Activated gamma-delta T cell treated with anti-CD3 and anti-CD28 coated beads, Interleukin-2, amount 50 U/mL, for 16 hours (primary cell): ENCODE results near the gene NCS1.

Experiments
- DNase-seq: peaks from one replicate; pipeline ENCODE4 v3.0.0-alpha.2; 2020; ENCODE audit warnings: low read depth

NCS1 gene

DNA sequence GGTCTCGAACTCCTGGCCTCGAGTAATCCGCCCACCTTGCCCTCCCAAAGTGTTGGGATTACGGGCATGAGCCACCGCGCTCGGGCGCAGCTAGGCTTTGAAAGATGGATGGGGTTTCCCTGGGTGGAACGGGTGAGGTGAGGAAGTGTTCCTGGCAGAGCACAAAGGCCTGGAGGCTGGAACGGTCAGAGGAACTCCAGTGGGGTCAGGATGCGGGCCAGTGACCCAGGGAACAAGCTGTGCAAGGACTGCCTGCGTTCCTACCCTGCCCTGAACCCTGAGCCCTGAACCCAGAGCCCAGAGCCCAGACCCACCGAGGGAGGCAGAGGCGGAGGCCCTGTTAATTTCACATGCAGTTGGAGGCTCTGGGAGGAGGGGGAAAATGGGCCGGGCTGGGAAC is 23.4 kb downstream of the NCS1 start:
- no peak for DNase-seq

DNA sequence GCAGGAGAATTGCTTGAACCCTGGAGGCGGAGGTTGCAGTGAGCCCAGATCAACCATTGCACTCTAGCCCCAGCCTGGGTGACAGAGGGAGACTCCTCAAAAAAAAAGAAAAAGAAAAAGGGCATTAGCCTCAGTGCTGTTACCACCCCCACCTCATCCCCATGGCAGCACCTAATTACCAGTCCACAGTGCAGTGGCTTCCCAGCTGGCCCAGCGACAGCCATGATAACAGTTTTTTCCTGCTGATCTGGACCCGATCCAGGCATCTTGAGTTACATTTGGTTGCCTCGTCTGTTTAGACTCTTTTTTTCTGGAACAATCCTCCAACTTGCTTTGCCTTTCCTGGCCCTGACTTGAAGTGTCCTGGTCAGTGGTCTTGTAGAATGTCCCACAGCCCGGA is 24.4 kb downstream of the NCS1 start:
- DNase-seq = no peak

DNA sequence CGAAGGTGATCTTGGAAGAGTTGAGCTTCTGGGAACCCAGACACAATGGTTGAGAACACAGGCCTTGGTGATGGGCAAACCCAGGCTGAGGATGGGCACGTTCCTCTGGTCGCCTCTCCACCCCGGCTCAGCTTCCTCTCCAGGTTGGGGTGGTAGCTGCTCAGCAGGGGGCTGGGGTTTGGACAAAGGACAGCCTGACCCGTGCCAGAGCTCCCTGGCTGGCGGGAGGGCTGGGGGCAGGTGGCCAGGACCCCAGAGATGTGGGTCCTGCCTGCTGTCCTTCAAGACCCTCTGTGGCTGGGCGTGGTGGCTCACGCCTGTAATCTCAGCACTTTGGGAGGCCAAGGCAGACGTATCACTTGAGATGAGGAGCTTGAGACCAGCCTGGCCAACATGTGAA is 25.2 kb downstream of the NCS1 start:
- DNase-seq = no peak

DNA sequence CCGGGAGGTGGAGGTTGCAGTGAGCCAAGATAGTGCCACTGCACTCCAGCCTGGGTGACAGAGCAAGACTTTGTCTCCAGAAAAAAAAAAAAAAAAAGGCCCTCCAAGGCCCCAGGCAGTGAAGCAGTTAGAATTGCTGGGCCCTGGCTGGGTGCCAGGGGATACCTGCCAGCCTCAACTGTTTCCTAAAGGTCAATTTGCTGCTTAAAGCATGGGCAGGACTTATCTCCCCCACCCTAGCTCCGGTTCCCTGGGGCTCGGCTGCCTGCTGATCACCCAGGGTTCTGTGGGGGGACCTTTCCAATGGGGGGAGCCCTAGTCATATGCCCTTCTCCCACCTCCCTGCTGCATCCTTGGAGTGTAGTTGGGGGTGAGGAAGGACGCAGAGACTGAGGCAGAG is 25.7 kb downstream of the NCS1 start:
- DNase-seq = no peak

DNA sequence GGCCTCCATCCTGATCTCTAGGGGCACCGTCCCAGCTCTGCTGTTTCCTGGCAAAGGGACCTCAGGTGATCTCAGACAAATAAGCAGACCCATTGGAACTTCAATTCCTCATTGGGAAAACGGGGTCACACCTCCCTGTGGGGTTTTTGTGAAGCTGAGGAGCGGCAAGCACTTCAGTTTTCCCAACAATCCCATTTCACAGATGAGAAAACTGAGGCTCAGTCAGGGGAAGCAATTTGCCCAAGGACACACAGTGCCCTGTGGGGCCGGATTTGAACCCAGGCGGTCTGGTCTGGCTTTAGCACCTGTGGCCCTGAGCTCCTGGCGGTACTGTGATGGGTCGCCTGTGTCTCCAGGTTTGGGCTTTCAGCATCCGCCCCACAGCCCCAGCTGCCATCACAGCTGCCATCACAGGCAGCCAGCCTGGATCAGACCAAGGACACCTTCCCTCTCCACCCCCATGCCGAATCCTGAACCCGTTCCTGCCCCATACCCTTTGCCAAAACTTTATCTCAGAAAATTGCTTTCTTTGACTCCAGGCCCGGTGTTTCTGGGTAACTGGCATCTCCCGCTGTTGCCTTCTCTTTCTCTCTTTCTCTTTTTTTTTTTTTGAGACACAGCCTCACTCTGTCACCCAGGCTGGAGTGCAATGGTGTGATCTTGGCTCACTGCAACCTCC is 26.4 kb downstream of the NCS1 start:
- no peak for DNase-seq

DNA sequence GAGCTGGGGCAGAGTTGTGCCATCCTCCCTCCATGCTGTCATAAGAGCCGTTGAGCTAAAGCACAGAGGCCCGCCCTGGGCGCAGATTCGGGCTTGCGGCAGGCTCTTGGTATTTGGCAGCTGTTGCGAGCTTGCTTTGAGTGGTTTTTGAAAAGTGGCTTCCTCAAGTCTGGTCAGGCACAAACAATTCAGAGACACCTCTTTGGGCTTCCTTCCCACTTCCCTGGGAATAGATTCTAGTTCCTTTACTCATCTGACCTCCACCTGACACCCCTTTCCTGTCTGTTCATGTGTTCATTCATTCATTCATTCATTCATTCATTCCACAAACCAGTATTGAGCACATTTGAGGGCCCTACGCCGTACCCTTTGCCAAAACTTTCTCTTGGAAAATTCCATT is 27.4 kb downstream of the NCS1 start:
- no peak for DNase-seq

DNA sequence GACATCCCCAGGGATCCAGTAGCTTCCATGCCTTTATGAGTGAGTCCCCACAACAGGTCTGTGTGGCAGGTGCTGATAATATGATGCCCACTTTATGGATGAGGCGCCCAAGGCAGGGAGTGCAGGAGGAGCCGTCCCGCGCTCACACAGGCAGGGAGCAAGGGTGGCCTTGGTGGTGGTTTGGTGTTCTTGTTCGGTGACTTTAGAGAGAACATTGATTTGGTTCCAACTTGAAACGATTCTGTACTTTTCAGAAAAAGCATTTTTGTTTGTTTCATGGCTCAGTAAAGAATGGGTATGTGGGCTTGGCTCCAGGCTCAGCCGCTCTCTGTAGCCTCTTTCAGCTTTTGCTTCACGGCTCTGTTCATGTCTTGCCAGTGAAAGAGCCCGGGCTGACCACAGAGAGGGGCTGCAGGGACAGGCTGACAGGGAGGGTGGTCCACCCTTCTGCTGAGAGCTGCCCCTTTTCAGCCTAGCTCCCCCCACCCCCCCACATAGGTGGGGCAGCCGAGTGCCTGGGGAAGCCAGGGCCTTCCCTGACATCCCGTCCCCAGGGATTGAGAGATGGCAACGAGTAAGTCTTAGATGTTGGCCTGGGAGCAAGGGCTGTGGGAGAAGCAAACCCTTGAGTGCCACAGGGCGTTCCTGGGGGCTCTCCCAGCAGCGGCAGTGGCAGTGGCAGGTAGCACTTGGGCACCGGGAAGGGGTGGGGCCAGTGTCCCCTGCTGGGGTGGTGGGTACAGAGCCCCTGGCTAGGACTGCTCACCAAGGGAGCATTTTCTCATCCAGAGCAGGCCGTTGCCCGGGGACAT is 28.0 kb downstream of the NCS1 start:
- DNase-seq = no peak

DNA sequence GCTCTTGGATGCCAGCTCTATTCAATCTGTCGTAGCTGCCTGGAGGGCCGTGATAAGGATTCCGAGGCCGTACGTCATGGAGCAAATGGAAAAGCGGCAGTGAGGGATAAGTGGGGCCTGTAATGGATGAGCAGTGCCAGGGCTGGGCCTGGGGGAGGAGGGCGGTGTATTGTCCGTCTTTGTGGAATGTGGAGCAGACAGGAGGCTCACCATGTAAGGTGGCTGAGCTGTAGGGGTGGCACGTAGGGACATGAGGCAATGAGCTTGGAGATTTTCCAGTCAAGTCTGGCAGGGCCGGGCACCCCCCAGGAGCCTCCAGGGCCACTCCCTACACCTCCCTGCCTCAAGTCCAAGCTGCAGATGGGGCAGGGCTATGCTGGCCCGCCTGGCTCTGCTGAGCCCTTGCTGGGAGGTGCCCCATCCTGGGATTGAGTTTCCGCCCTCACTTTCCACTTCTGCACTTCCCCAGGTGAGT is 29.2 kb downstream of the NCS1 start:
- no peak for DNase-seq

DNA sequence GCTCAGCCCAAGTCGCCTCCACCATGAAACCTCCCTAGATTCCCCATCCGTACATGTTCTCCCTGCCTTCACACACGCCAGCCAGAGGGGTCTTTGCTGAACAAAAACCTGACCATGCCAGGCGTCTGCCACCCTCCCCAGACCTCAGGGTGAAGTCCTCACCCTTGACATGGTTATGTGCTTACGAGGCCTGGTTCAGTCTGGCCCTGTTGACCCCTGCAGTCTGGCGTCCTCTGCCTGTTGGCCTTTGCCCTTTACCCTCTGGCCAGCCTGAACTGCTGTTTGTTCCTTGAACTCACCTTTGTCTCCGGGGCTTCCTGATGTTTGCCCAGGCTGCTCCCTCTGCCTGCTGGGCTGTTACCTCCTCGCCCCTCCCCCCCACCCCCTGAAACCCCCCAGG is 29.8 kb downstream of the NCS1 start:
- DNase-seq = no peak

DNA sequence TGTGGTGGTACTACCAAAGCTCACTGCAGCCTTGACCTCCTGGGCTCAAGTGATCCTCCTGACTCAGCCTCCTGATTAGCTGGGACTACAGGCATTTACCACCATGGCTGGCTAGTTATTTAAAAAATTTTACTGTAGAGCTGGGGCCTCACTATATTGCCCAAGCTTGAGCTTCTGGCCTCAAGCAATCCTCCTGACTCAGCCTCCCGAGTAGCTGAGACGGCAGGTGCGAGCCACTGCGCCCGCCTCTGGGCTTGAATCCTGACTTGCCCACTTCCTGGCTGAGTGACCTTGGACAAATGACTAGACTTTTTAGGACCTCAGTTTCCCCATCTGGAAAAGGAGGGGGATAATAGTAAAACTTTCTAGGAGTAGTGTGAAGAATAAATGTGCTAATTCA is 32.1 kb downstream of the NCS1 start:
- no peak for DNase-seq

DNA sequence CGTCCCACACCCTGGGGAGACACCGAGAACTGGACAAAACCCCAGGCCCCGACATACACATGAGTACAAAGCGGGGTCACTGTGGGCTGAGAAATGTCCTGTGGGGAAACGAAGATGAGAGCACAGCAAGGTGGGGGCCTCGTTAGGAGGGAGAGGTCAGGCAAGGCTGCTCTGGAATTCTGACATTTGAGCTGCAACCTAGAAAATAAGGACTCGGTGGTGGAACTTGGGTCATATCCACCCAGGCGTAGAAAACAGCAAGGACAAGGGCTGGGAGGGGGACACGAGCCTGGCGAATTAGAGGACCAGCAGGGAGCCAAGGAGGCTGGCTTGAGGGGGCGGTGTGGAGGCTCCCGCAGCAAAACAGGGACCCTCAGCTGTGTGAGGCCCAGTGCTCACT is 32.8 kb downstream of the NCS1 start:
- no peak for DNase-seq

DNA sequence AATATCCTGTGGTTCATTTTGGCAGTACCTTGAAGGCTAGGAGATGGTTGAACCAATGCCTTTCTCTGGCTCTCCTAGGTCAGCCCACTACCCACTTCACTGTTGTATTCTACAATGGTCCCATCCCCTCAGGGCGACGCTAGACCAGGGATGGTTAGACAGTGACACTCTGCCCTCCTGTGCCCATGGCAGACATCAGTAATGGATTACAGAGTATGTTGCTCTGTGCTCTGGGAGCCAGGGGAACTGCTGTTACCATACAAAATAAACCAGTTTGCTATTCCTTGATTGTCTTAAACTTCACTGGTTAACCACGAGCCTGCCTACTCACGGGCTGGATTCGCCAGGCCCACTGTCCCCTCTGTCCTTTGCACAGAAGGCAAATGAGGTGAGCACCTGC is 33.7 kb downstream of the NCS1 start:
- no peak for DNase-seq

DNA sequence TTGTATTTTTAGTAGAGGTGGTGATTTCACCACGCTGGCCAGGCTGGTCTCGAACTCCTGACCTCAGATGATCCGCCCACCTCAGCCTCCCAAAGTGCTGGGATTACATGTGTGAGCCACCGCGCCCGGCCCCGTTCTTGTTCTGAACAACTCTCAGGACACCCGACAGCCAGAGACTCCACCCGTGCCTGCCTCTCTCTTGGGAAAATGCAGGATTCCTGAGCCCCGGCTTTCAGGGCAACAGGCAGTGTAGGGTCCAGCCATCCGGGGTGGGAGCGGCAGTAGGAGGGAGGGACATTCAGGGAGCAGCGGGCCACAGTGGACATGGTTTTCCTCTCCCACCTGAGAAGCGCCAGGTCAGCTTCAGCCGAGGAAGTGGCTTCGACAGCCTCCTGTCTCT is 34.4 kb downstream of the NCS1 start:
- DNase-seq = no peak

DNA sequence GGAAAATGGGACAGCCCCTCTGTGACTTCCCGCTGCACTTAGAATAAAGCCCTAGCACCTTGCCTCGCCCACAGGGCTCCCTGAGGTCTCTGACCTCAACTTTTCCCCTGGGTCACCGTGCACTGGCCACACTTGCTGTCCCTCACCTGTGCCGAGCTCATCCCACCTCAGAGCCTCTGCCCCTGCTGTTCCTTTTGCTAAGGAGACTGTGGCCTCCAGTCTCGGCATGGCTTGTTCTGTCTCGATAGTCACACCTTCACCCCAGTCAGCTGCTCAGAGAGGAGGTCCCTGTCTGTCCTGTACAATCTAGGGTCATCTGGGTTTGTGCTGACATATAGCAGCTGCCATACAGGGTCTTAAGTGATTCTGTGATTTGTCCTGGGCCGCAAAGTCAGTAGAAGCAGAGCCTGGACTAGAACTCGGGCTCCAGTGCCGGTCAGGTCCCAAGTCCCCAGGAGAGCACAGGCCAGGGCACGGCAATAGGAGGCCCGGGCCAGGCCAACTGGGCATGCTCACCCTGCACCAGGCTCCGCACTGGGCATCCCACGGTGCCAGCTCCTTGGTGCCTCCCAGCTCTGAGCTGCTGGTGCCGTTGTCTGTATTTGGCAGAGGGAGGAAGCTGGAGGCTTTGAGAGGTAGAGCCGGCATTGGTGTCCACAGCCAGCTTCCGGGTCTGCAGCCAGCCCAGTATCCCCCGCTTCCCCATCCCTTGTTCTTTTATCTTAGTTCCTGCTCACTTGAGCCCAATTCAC is 35.2 kb downstream of the NCS1 start:
- no peak for DNase-seq

DNA sequence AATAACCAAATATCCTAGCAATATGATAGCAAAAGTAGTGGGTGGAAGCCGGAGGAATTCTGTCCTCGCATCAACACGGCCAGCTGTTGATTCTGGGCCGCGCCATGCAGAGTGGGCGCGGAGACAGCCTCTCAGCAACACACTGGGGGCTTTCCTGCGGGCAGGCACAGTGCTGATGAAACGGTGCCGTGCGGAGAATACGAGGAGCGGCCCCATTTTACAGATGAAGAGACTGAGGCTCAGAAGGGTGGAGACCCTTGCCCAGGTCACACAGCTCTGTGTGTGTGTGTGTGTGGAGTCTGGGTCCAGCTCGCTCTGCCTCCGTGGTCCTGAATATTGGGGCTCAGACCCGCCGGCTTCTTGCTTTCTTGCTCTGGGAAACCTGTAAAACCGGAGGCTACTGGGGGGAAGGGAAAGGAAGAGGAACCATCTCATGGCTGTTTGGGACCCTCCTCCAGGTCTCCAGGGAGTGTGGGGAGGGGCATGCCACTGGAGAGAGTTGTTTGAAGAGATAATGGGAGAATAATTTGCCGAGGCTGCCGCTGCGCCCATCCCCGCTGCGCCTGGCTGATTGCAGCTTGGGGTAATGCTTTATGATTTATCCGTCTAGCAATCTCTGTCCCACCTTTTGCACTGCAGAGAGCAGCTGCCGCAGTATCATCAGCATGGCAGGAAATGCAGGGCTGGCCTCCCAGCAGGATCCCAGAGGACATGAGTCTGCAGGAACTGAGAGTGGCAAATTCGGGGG is 36.6 kb downstream of the NCS1 start:
- DNase-seq = no peak

DNA sequence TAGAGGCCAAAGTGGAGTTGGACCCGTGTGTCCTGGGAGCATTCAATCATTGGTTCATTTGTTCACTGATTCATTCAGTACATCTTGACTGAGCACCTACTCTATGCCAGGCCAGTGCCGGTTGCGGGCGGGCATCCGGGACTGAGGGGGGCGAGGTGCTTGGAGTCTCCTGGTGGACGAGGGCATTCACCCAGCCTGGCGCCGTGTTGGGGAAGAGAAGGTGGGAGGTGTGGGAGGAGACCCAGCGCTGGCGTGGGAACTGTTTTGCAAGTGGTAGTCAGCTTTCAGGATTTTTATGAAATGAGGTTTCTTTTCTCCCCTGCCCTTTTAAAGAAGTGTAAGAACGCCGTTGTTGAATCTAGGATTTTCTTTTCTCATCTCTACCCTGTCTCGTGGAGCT is 37.2 kb downstream of the NCS1 start:
- no peak for DNase-seq

DNA sequence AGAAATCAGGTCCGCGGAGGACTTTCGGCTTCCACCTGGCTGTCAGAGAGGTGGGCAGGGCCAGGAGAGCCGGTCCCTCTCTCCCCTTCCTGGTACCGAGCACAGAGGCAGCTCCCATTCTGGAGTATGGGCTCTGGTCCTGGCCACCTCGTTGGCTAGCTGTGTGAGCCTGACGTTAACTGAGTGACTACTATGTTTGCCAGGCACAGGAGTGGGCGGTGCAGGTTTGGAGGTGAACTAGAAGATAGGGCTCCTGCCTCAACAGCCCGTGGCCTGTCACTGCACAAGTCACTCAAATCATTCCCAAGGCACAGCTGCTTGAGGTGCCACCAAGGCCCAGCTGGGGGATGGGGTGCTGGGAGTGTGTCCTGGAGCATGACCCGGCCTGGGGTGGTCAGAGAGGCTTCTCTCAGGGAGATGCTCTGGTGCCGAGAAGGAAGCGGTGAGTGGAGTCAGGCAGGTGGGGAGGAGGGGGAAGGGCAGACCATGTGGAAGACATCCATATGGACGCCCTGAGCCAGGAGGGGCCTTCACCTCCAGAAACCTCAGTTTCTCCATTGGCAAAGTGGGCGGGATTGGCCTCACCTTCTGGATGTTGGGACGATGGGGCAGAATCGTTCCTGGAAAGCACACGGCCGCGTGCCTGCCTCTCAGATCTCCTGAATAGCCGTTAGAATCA is 39.5 kb downstream of the NCS1 start:
- DNase-seq = no peak

DNA sequence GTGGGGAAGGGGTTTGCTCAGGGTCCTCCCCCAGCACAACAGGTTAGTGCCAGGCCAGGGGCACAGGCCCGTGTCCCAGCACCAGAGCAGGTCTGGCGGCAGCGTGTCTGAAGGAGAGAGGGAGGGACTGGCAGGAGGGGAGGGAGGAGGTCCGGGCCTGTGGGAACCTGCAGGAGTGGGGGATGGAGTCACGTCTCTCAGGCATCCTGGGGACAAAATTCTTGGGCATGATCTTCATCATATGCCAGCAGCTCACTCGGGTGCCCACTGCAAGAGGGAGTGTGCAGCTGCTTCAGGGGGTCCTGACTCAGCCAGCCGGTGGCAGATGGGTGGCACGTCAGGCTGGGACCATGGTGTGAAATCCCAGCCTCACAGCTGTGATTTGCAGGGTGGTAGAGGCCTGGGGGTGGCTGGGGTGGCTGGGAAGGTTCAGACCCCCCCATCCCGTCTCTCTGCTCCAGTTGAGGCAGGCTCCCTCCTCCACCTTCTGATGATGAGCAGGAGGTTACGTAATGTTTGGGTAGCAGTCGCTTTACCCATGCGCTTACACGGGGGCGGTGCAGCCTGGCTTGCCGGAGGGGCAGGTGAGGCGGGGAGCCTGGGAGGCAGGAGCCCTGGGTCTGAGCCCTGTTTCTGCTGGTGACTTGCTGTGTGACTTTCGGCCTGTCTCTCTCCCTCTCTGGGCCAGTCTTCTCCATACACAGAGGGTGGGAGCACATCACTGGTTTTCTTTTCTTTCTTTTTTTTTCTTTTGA is 40.5 kb downstream of the NCS1 start:
- no peak for DNase-seq

DNA sequence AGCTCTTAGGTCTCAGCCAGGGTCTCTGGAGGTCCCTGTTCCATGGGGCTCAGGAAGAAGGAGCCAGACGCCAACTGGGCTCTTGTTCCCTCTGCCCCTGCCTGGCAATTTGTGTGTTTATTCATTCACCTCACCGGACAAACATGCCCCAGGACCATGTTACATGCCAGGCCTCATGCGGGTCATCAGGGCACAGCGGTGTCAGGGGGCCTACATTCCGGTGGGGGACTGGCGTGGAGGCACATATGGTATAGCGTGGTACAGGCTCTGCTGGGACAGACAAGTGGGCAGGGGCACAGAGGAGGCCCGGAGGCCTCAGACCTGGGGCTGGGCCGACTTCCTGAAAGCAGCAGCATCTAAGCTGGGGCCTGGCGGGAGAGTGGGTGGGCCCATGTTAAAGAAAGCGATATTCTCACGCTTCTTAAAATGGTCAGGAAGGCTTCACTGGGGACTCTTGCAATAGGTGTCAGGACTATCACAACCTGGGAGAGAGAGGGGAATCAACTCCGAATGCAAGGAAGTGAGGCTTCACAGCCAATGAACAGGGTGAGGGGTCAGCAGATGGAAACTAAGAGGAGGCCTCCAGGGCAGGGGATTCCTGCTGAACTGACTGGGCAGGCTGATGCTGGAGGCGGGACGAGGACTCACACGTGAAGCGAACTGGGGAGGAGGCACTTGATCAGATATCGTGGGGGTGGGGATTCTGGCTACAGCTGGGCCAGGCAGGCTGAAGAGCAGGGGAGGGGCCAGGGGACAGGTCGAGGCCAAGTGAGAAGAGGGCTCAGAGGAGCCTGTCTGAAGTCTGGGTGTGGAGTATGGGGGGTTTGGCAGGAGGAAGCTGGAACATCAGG is 41.9 kb downstream of the NCS1 start:
- no peak for DNase-seq

DNA sequence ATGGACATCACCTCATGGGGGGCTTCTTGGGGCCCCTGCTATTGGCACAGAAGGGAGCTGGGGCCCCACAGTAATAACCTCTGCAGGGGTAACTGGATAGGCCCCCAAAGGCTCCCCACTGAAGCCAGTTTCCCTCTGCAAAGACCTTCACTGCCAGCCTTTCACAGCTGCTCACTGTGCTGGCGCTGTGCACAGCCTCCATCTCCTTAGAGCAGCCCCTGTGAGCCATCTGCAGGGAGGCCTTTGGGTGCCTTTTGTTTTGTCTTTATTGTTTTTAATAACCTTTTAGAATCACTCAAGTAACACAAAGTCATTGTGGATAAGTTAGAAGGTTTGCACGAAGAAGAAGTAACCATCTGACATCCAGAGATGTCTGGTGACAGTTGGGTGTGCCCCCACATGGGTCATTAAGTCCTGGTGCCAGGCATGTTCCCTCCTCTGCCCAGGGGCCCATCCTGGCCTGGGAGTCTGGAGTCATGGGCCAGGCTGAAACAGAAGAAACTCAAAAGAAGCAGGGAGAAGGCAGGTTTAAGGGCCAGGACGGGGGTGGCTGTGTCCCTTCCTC is 42.7 kb downstream of the NCS1 start:
- no peak for DNase-seq
